GM04503 (cell line): ENCODE measurements around the gene LZTR1.
"Not testable (repeated sequence)": the region's sequence is repeated elsewhere in the genome, so short reads cannot be mapped to it uniquely, and the experiment has no call there.

Experiments used
- DNase-seq: peaks from one replicate; pipeline ENCODE4 v3.0.0-alpha.2; 2012; ENCODE audit warnings: low read depth

The LZTR1 gene

GRCh38 chr22:21033895-21034294 lies 51.8 kb downstream of the LZTR1 start:
- no peak for DNase-seq

GRCh38 chr22:21034989-21035388 lies 52.9 kb downstream of the LZTR1 start:
- no peak for DNase-seq

DNA sequence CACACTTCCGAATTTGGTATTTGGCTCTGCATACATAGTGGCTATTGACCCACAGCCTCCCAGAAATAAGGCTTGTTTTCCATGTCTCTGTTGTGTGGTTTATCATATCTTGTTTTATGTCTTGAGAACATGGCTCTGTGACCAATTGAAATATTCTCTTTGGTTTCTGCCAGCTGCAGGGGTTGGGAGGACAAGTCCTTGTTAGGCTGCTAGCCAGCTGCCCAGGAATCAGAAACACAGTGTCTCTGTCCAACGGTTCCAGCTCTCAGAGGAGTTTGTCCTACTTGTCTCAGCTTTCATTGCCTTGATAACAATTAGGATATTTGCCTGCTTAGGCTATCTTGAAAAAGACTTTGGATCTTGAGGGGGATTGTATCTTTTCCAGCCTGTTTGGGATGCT lies 56.3 kb downstream of the LZTR1 start:
- DNase-seq: no peak

GRCh38 chr22:21039158-21039557 lies 57.1 kb downstream of the LZTR1 start:
- not testable (repeated sequence) for DNase-seq

DNA sequence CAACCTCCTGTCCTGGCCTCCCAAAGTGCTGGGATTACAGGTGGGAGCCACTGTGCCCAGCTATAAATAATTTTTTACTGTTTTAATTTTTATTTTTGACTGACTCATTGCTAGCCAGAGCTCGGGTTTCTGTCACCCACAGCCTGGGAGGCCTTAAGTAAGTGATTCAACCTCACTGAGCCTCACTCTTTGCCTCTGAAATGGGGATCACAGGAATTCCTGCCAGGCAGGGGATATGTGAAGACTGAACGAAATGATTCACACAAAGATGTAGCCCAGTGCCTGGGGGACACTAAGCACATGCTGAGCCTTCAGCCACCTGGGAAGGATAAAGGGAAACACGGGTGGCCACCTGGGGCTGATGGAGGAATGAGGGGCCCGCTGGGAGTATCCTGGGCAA lies 59.8 kb downstream of the LZTR1 start:
- no peak for DNase-seq

DNA sequence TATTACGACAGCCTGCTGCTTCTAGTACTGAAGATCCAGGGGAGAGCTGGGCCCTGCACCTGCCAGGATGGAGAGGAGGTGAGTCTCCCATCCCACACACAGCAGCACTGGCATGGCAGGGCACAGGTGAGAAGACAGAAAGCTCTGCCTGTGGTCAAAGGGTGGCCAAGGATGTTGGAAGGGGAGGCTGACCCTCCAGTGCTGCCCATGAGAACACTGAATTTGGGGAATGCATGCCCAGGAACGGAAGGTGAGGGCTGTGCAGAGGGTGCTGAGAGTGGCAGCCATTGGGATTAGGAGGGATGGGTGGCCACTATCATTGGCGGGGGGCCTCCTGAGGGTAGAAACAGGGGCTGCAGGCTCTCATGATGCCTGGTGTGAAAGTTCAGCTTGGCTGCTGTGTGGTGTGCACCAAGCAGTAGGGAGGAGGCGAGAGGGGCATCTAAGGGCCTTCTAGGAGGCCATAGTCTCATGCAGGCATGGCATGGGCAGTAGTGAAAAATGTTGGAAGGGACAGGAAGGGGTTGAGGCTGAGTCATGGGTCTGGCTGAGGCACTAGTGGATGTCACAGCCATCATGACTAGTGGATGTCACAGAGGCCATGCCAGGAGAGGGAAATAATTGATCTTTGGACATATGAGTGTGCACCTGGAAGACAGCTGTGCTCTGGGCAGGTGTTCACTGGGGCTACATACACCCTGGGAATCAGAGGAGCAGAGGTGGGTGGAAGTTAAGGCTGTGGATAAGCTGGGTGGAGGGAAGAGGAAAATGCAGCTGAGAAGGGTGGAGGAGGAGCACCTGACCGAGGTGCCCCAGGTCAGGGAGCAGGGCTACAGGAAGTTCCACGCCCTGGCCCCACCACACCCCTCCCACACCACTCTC lies 61.1 kb downstream of the LZTR1 start:
- no peak for DNase-seq

GRCh38 chr22:21043860-21044535 lies 61.9 kb downstream of the LZTR1 start:
- DNase-seq: no peak

GRCh38 chr22:21044931-21045584 lies 63.0 kb downstream of the LZTR1 start:
- DNase-seq: no peak

- peak; percentile 62 for DNase-seq
Measured at GRCh38 chr22:21045585-21046294, 63.6 kb downstream of the LZTR1 start, which contains the start of gene LRRC74B. Gene LRRC74B, plus strand, starts transcription at chr22:21045946. Its CDS starts 41 bp downstream, at chr22:21045987.

DNA sequence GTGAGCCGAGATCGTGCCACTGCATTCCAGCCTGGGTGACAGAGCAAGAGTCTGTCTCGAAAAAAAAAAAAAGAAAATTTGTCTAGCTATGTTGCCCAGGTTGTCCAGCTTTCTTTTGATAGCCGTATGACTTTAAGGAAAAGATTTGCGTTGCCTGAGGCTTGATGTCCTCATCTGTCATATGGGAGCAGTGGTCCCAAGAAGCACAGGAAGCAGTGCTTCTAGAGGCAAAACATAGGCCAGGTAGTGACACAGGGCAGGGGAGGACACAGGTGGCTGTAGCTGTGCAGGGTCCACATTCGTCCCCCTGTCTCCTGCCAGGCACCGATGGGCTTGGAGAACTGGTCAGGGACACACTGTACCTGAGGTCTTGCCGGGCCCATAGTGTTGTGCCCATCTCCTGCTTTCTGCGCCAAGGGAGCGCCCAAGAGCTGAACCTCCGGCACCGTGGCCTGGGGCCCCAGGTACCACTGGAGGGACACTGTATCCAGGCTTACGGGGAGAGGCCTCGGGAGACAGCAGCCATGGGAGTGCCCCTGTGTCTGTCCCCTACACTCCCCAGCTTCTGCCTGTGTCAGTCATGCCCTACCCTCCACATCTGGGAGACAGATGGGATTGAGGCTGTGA lies 65.1 kb downstream of the LZTR1 start:
- no peak for DNase-seq

DNA sequence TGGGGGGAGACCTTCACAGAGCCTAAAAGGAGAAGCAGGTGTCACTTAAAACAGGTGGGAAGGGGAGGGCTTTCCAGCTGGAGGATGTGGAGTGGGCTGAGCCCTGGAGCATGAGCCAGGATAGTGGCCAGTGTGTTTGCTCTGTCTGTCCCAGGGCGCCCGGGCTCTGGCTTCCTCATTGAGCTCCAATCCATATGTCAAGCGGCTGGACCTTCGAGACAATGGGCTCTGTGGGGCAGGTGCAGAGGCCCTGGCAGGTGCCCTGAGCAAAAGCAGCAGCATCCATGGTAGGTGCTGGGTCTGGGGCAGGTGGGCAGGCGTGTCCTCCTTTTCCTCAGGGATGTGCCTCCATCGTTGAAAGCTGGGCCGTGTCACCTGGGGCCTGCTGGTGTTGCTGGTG lies 65.6 kb downstream of the LZTR1 start:
- DNase-seq: no peak

GRCh38 chr22:21048448-21048847 lies 66.4 kb downstream of the LZTR1 start:
- not testable (repeated sequence) for DNase-seq
